A549 (cell line): Measurements from ENCODE around the gene TPM1.
"Not testable (repeated sequence)": the region's sequence is repeated elsewhere in the genome, so short reads cannot be mapped to it uniquely, and the experiment has no call there.

Experiments used
- BHLHE40 ChIP-seq: IDR thresholded peaks from 2 replicates; pipeline ENCODE4 v1.6.1; 2012; ENCODE audit warnings: low read depth, low read length, inconsistent platforms
- EP300 ChIP-seq, 2 experiments: fragments of >200 bp; sonication (Bioruptor Twin); formaldehyde crosslinking; IDR thresholded peaks; 2 replicates in 1 of 2; 3 replicates in 1 of 2; pipeline ENCODE4 v1.6.1; 2016 to 2017
- POLR2A ChIP-seq: IDR thresholded peaks from 2 replicates; pipeline ENCODE4 v1.6.1; 2012; ENCODE audit warnings: mild to moderate bottlenecking, low read length
- SMC3 ChIP-seq: fragments of >200 bp; sonication (Bioruptor Twin); formaldehyde crosslinking; IDR thresholded peaks from 3 replicates; pipeline ENCODE4 v1.6.1; 2018; ENCODE audit warnings: inconsistent platforms
- TF ChIP-seq, protein P1 (sequence below): fragments of >200 bp; sonication (Bioruptor Twin); formaldehyde crosslinking; IDR thresholded peaks from 3 replicates; pipeline ENCODE4 v1.5.1; 2016

DNA sequence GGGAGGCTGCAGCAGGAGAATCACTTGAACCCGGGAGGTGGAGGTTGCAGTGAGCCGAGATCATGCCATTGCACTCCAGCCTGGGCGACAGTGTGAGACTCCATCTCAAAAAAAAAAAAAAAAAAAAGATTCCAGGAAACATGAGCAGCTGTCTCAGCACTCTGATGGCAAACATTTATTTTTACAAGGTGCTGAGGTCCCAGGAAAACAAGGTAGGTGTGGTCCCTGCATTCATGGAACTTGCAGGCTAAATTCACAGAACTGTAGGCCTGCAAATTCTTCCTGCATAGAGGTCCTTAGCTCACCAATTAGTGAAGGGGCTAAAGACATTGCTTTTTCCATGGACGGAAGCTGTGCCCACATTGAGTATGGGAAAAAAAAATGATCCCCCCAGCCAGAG is 48.9 kb upstream of the TPM1 start:
- not testable (repeated sequence) for TF ChIP-seq POLR2A; BHLHE40; EP300 (IDR thresholded peaks at IDR 0.05); SMC3
- TF ChIP-seq, protein P1, sequence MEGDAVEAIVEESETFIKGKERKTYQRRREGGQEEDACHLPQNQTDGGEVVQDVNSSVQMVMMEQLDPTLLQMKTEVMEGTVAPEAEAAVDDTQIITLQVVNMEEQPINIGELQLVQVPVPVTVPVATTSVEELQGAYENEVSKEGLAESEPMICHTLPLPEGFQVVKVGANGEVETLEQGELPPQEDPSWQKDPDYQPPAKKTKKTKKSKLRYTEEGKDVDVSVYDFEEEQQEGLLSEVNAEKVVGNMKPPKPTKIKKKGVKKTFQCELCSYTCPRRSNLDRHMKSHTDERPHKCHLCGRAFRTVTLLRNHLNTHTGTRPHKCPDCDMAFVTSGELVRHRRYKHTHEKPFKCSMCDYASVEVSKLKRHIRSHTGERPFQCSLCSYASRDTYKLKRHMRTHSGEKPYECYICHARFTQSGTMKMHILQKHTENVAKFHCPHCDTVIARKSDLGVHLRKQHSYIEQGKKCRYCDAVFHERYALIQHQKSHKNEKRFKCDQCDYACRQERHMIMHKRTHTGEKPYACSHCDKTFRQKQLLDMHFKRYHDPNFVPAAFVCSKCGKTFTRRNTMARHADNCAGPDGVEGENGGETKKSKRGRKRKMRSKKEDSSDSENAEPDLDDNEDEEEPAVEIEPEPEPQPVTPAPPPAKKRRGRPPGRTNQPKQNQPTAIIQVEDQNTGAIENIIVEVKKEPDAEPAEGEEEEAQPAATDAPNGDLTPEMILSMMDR: not testable (repeated sequence)
